Duodenal mucosa (tissue), 2 donors: ENCODE measurements around the gene MEF2C.

Experiments used
- H3K27ac ChIP-seq: one replicate; pipeline ENCODE4 v1.7.0; 2013; ENCODE audit warnings: low read depth, low read length
- H3K27me3 ChIP-seq, 2 donors: one replicate each; pipeline ENCODE4 v1.7.0; 2013; ENCODE audit warnings: low read length in 2 of 2, control low read depth in 1 of 2; ENCODE audit not compliant: insufficient read depth in 2 of 2, control insufficient read depth in 1 of 2
- H3K36me3 ChIP-seq, 2 donors: one replicate each; pipeline ENCODE4 v1.7.0; 2013; ENCODE audit warnings: low read length in 2 of 2, control low read depth in 1 of 2; ENCODE audit not compliant: insufficient read depth in 2 of 2, control insufficient read depth in 1 of 2
- H3K4me1 ChIP-seq, 2 donors: one replicate each; pipeline ENCODE4 v1.7.0; 2013; ENCODE audit warnings: low read length in 2 of 2, control low read depth in 1 of 2; ENCODE audit not compliant: insufficient read depth in 2 of 2, control insufficient read depth in 1 of 2
- H3K4me3 ChIP-seq, 2 donors: one replicate each; pipeline ENCODE4 v1.7.0; 2013; ENCODE audit warnings: low read length in 2 of 2, low read depth in 1 of 2
- H3K9ac ChIP-seq, 2 donors: one replicate each; pipeline ENCODE4 v1.7.0; 2013; ENCODE audit warnings: low read length in 2 of 2, low read depth in 1 of 2
- H3K9me3 ChIP-seq, 2 donors: one replicate each; pipeline ENCODE4 v1.7.0; 2013; ENCODE audit warnings: low read length in 2 of 2, control low read depth in 1 of 2; ENCODE audit not compliant: control insufficient read depth in 1 of 2

Gene MEF2C

GRCh38 chr5:88732862-88733261 lies 150.1 kb downstream of the MEF2C start:
- H3K27me3 ChIP-seq, result no peaks in the 10 kb centered on the region
- no peak overlapping the region for H3K4me3 ChIP-seq
- H3K9ac ChIP-seq, result no peak overlapping the region
- H3K4me1 ChIP-seq, result no peaks in the 10 kb centered on the region
- H3K27ac ChIP-seq, result no peak overlapping the region
- H3K36me3 ChIP-seq, result no peaks in the 10 kb centered on the region
- H3K9me3 ChIP-seq, result no peaks in the 10 kb centered on the region

GRCh38 chr5:88732181-88732633 lies 150.8 kb downstream of the MEF2C start:
- H3K9ac ChIP-seq, result no peak overlapping the region
- H3K36me3 ChIP-seq, result no peaks in the 10 kb centered on the region
- no peaks in the 10 kb centered on the region for H3K27me3 ChIP-seq
- no peaks in the 10 kb centered on the region for H3K9me3 ChIP-seq
- H3K4me1 ChIP-seq, result no peaks in the 10 kb centered on the region
- no peak overlapping the region for H3K4me3 ChIP-seq
- no peak overlapping the region for H3K27ac ChIP-seq

GRCh38 chr5:88729829-88730182 lies 153.2 kb downstream of the MEF2C start:
- no peak overlapping the region for H3K27ac ChIP-seq
- no peak overlapping the region for H3K9ac ChIP-seq

GRCh38 chr5:88729084-88729828 lies 153.7 kb downstream of the MEF2C start:
- no peak overlapping the region for H3K27ac ChIP-seq

More at GRCh38 chr5:88729829-88730182, 153.2 kb downstream of the MEF2C start:
- Histone ChIP-seq H3K36me3 (no peaks in the 10 kb centered on the region), H3K9me3 (no peaks in the 10 kb centered on the region), H3K27me3 (no peaks in the 10 kb centered on the region), H3K4me3 (no peak overlapping the region), H3K4me1 (no peaks in the 10 kb centered on the region)

GRCh38 chr5:88727705-88728313 lies 155.2 kb downstream of the MEF2C start:
- Histone ChIP-seq H3K36me3 (no peaks in the 10 kb centered on the region), H3K4me3 (no peak overlapping the region), H3K4me1 (no peaks in the 10 kb centered on the region), H3K27ac (no peak overlapping the region), H3K9me3 (no peaks in the 10 kb centered on the region), H3K27me3 (no peaks in the 10 kb centered on the region), H3K9ac (no peak overlapping the region)

More at GRCh38 chr5:88729084-88729828, 153.7 kb downstream of the MEF2C start:
- Histone ChIP-seq H3K36me3 (no peaks in the 10 kb centered on the region), H3K27me3 (no peaks in the 10 kb centered on the region), H3K4me3 (no peak overlapping the region), H3K9ac (no peak overlapping the region), H3K4me1 (no peaks in the 10 kb centered on the region), H3K9me3 (no peaks in the 10 kb centered on the region)

- H3K36me3 ChIP-seq, result no peaks in the 10 kb centered on the region
- no peak overlapping the region for H3K9ac ChIP-seq
- no peak overlapping the region for H3K27ac ChIP-seq
- H3K4me3 ChIP-seq, result no peak overlapping the region
- no peaks in the 10 kb centered on the region for H3K9me3 ChIP-seq
- no peaks in the 10 kb centered on the region for H3K4me1 ChIP-seq
- H3K27me3 ChIP-seq, result no peaks in the 10 kb centered on the region
These were observed 157.5 kb downstream of the MEF2C start for GRCh38 chr5:88725454-88725853.

GRCh38 chr5:88724201-88724600 lies 158.8 kb downstream of the MEF2C start:
- Histone ChIP-seq H3K4me1 (no peaks in the 10 kb centered on the region), H3K36me3 (no peaks in the 10 kb centered on the region), H3K9ac (no peak overlapping the region), H3K9me3 (no peaks in the 10 kb centered on the region), H3K27ac (no peak overlapping the region), H3K4me3 (no peak overlapping the region), H3K27me3 (no peaks in the 10 kb centered on the region)

- no peaks in the 10 kb centered on the region for H3K27me3 ChIP-seq
- H3K27ac ChIP-seq, result no peak overlapping the region
- H3K4me3 ChIP-seq, result no peak overlapping the region
- H3K4me1 ChIP-seq, result no peaks in the 10 kb centered on the region
- H3K9me3 ChIP-seq, result no peaks in the 10 kb centered on the region
- no peak overlapping the region for H3K9ac ChIP-seq
- no peaks in the 10 kb centered on the region for H3K36me3 ChIP-seq
These were observed 160.4 kb downstream of the MEF2C start for GRCh38 chr5:88722546-88723073.

GRCh38 chr5:88719434-88719833 lies 163.6 kb downstream of the MEF2C start:
- H3K36me3 ChIP-seq, result no peaks in the 10 kb centered on the region
- no peak overlapping the region for H3K4me3 ChIP-seq
- H3K9me3 ChIP-seq, result no peaks in the 10 kb centered on the region
- no peak overlapping the region for H3K9ac ChIP-seq
- no peak overlapping the region for H3K27ac ChIP-seq
- no peaks in the 10 kb centered on the region for H3K27me3 ChIP-seq
- H3K4me1 ChIP-seq, result no peaks in the 10 kb centered on the region

- Histone ChIP-seq H3K4me3 (no peak overlapping the region), H3K27ac (no peak overlapping the region), H3K4me1 (no peaks in the 10 kb centered on the region), H3K9me3 (no peaks in the 10 kb centered on the region), H3K27me3 (no peaks in the 10 kb centered on the region), H3K9ac (no peak overlapping the region), H3K36me3 (no peaks in the 10 kb centered on the region)
These were observed 164.2 kb downstream of the MEF2C start for GRCh38 chr5:88718736-88719135.
